PC-9 (cell line): Measurements from ENCODE around the gene METTL17. TPM values are rescaled to one million over a fixed set of nuclear protein-coding genes. Genes with fewer than 3 reads are reported as not detected.
"Not testable (repeated sequence)": the region's sequence is repeated elsewhere in the genome, so short reads cannot be mapped to it uniquely, and the experiment has no call there.

Experiments
- BruUV-seq: library from RNA; stranded (reverse); fragments of 400-500 nt; replicated peaks from 2 replicates; lab custom pipeline; 2021; lab: Mats Ljungman, UMichigan
- CTCF ChIA-PET: fragments of 300-600 bp; sonication (Branson Sonifier 250); formaldehyde crosslinking; loops from one replicate; lab custom pipeline; 2022; ENCODE audit warnings: antibody characterized with exemption; lab: Charles Lee
- POLR2A ChIA-PET: fragments of 300-600 bp; sonication (Branson Sonifier 250); formaldehyde crosslinking; loops from one replicate; lab custom pipeline; 2022; ENCODE audit warnings: antibody characterized with exemption; ENCODE audit not compliant: unreplicated experiment; lab: Charles Lee
- DNase-seq, 2 experiments: peaks; one replicate each; pipeline versions ENCODE4 v3.0.0 to v3.0.0-alpha.2; 2015 to 2022; ENCODE audit warnings: mixed read lengths in 1 of 2
- H2AFZ ChIP-seq: fragments of 200-600 bp; sonication (generic); 2 replicates; pipeline ENCODE4 v1.8.1; 2017; ENCODE audit warnings: antibody characterized with exemption
- H3F3A ChIP-seq: fragments of 200-600 bp; sonication (generic); 2 replicates; pipeline ENCODE4 v1.8.1; 2017; ENCODE audit warnings: antibody characterized with exemption, mild to moderate bottlenecking, low read depth; ENCODE audit not compliant: insufficient read depth
- H3K27ac ChIP-seq: fragments of 200-600 bp; sonication (generic); 2 replicates; pipeline ENCODE4 v1.6.1; 2016; ENCODE audit warnings: mixed run types
- H3K27me3 ChIP-seq: fragments of 200-600 bp; sonication (generic); 2 replicates; pipeline ENCODE4 v1.6.1; 2016; ENCODE audit warnings: low read depth, mixed run types; ENCODE audit not compliant: insufficient read depth
- H3K36me3 ChIP-seq: fragments of 200-600 bp; sonication (generic); 2 replicates; pipeline ENCODE4 v1.6.1; 2016; ENCODE audit warnings: low read depth, mixed run types
- H3K4me1 ChIP-seq: fragments of 200-600 bp; sonication (generic); replicated peaks from 2 replicates; pipeline ENCODE4 v1.6.1; 2016; ENCODE audit warnings: mixed run types; ENCODE audit not compliant: insufficient read depth
- H3K4me2 ChIP-seq: fragments of 200-600 bp; sonication (generic); 2 replicates; pipeline ENCODE4 v1.6.1; 2017; ENCODE audit warnings: mixed run types
- H3K4me3 ChIP-seq: fragments of 200-600 bp; sonication (generic); 2 replicates; pipeline ENCODE4 v1.6.1; 2016; ENCODE audit warnings: mixed run types
- H3K79me2 ChIP-seq: fragments of 200-600 bp; sonication (generic); 2 replicates; pipeline ENCODE4 v1.6.1; 2017; ENCODE audit warnings: low read depth, mixed run types
- H3K9me2 ChIP-seq: fragments of 200-600 bp; sonication (generic); 2 replicates; pipeline ENCODE4 v1.8.1; 2017; ENCODE audit warnings: mild to moderate bottlenecking; ENCODE audit not compliant: insufficient read depth
- H3K9me3 ChIP-seq: fragments of 200-600 bp; sonication (generic); 2 replicates; pipeline ENCODE4 v1.8.1; 2016; ENCODE audit warnings: low read depth; ENCODE audit not compliant: insufficient read depth
- H4K20me1 ChIP-seq: fragments of 200-600 bp; sonication (generic); 2 replicates; pipeline ENCODE4 v1.8.1; 2017; ENCODE audit not compliant: insufficient read depth
- EZH2 ChIP-seq: fragments of 200-600 bp; sonication (generic); IDR thresholded peaks from 2 replicates; pipeline ENCODE4 v1.8.0; 2017; ENCODE audit warnings: antibody characterized with exemption, low read depth
- intact Hi-C: fragments of 100-400 bp; cut with micrococcal nuclease; formaldehyde crosslinking; loops from one replicate; pipeline ENCODE4 v1.10.0; 2022; ENCODE audit not compliant: unreplicated experiment
- total RNA-seq: library from RNA; stranded (reverse); gene quantifications from 2 replicates; pipeline ENCODE4 v1.2.3, GENCODE V29; 2021
- TF ChIP-seq, protein P1 (sequence below): fragments of 200-600 bp; sonication (generic); conservative IDR thresholded peaks from 2 replicates; pipeline ENCODE4 v1.6.1; 2017; ENCODE audit warnings: mixed run types, antibody characterized with exemption, mild to moderate bottlenecking, moderate library complexity

Gene METTL17
- total RNA-seq, 1 experiment from 2014 or later: 51.2 TPM

GRCh38 chr14:21003788-21004346 is 14.1 kb downstream of the METTL17 start:
- Histone ChIP-seq H3K36me3 (no peaks in the 10 kb centered on the region), H3K27ac (no peak overlapping the region), H3F3A (no peaks in the 10 kb centered on the region), H3K79me2 (no peaks in the 10 kb centered on the region), H3K4me1 (peaks cover 6% of the 10 kb centered on the region), H3K4me3 (no peak overlapping the region), H3K27me3 (no peaks in the 10 kb centered on the region), H3K9me3 (no peaks in the 10 kb centered on the region), H3K4me2 (no peak overlapping the region), H4K20me1 (no peaks in the 10 kb centered on the region), H3K9me2 (no peaks in the 10 kb centered on the region), H2AFZ (no peak overlapping the region)
- ChIA-PET CTCF (no interaction called here), POLR2A (no interaction called here)
- no TSS peak for BruUV-seq
- DNase-seq: no peak
- intact Hi-C loops: no loop called here
- TF ChIP-seq, protein P1, sequence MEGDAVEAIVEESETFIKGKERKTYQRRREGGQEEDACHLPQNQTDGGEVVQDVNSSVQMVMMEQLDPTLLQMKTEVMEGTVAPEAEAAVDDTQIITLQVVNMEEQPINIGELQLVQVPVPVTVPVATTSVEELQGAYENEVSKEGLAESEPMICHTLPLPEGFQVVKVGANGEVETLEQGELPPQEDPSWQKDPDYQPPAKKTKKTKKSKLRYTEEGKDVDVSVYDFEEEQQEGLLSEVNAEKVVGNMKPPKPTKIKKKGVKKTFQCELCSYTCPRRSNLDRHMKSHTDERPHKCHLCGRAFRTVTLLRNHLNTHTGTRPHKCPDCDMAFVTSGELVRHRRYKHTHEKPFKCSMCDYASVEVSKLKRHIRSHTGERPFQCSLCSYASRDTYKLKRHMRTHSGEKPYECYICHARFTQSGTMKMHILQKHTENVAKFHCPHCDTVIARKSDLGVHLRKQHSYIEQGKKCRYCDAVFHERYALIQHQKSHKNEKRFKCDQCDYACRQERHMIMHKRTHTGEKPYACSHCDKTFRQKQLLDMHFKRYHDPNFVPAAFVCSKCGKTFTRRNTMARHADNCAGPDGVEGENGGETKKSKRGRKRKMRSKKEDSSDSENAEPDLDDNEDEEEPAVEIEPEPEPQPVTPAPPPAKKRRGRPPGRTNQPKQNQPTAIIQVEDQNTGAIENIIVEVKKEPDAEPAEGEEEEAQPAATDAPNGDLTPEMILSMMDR: no peak
- no peak for TF ChIP-seq EZH2

DNA sequence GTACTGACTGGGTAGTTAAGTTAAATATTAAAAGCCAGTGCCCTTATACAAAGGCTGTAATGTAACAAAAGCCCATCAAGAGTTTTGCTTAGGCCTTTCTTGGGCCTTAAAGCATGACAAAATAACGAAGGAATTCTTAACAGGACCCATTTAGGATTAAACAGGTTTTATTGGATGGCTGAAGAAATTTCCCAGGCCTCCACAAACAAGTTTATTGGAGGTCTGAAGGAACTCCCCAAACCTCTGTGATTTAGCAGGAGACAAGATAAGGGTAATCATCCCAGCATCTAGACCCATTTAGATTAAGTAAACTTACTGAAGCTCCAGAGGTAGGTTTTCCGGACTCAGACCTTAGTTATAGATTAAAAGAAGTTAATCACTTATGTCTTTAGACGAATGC is 19.9 kb downstream of the METTL17 start:
- H3K27ac ChIP-seq, BruUV-seq, H3K9me2 ChIP-seq, H4K20me1 ChIP-seq, H3K4me3 ChIP-seq, DNase-seq, H2AFZ ChIP-seq, H3K79me2 ChIP-seq, H3K4me1 ChIP-seq, H3K36me3 ChIP-seq, H3K4me2 ChIP-seq, H3K9me3 ChIP-seq, CTCF ChIA-PET, H3K27me3 ChIP-seq, H3F3A ChIP-seq: not testable (repeated sequence)
- POLR2A ChIA-PET: interaction anchor here (0.7 kb wide), 1 partner anchor 92 kb away, joined by 7 read pairs; no protein-coding TSS in a partner anchor
- intact Hi-C loops: loop anchor here (10.0 kb wide), 1 partner anchor 55 kb away; no protein-coding TSS in a partner anchor

- Histone ChIP-seq H3K4me3 (no peak overlapping the region), H3F3A (no peaks in the 10 kb centered on the region), H4K20me1 (no peaks in the 10 kb centered on the region), H3K9me2 (no peaks in the 10 kb centered on the region), H3K27ac (no peak overlapping the region), H2AFZ (no peak overlapping the region), H3K79me2 (no peaks in the 10 kb centered on the region), H3K27me3 (no peaks in the 10 kb centered on the region), H3K4me2 (no peak overlapping the region), H3K9me3 (no peaks in the 10 kb centered on the region), H3K36me3 (no peaks in the 10 kb centered on the region), H3K4me1 (no peaks in the 10 kb centered on the region)
- DNase-seq: no peak
- ChIA-PET POLR2A (no interaction called here), CTCF (no interaction called here)
- intact Hi-C loops: loop anchor here (10.0 kb wide), 1 partner anchor 54 kb away; no protein-coding TSS in a partner anchor
- TF ChIP-seq, protein P1: no peak
- no peak for TF ChIP-seq EZH2
- no TSS peak for BruUV-seq
Observed at GRCh38 chr14:21011136-21011535, 21.4 kb downstream of the METTL17 start.
